MG63 (cell line): ENCODE data around the gene FLYWCH1. TPM values are rescaled to one million over a fixed set of nuclear protein-coding genes. Genes with fewer than 3 reads are reported as not detected.
"Not testable (repeated sequence)": the region's sequence is repeated elsewhere in the genome, so short reads cannot be mapped to it uniquely, and the experiment has no call there.

Source experiments
- DNase-seq: peaks from one replicate; pipeline ENCODE4 v3.0.0-alpha.2; 2020
- H3K27me3 ChIP-seq: fragments of 250-450 bp; sonication (Bioruptor Pico); 2 replicates; pipeline ENCODE4 v1.5.1; 2020; ENCODE audit warnings: mild to moderate bottlenecking, moderate library complexity
- H3K36me3 ChIP-seq: fragments of 250-450 bp; sonication (Bioruptor Pico); 2 replicates; pipeline ENCODE4 v1.5.1; 2020; ENCODE audit warnings: mild to moderate bottlenecking, moderate library complexity
- H3K4me3 ChIP-seq: fragments of 250-450 bp; sonication (Bioruptor Pico); 2 replicates; pipeline ENCODE4 v1.5.1; 2020; ENCODE audit warnings: mild to moderate bottlenecking, moderate library complexity
- H3K9me3 ChIP-seq: fragments of 250-450 bp; sonication (Bioruptor Pico); 2 replicates; pipeline ENCODE4 v1.5.1; 2020; ENCODE audit warnings: mild to moderate bottlenecking, moderate library complexity
- total RNA-seq: library from RNA; depleted of rRNA; stranded (reverse); fragments of >200 nt; shearing (Covaris generic); gene quantifications from 2 replicates; pipeline ENCODE4 v1.2.3, GENCODE V29; 2014; ENCODE audit warnings: low replicate concordance

The FLYWCH1 gene
- total RNA-seq, 1 experiment from 2014 or later = 112 TPM

GRCh38 chr16:2934450-2934849 lies 22.7 kb downstream of the FLYWCH1 start:
- DNase-seq = no peak
- no peaks in the 10 kb centered on the region for H3K9me3 ChIP-seq
- H3K4me3 ChIP-seq = no peak overlapping the region
- H3K27me3 ChIP-seq = no peaks in the 10 kb centered on the region
- peaks cover 72% of the 10 kb centered on the region for H3K36me3 ChIP-seq

GRCh38 chr16:2936436-2937011 lies 24.8 kb downstream of the FLYWCH1 start:
- peaks cover 72% of the 10 kb centered on the region for H3K36me3 ChIP-seq
- no peak overlapping the region for H3K4me3 ChIP-seq
- no peaks in the 10 kb centered on the region for H3K27me3 ChIP-seq
- no peak for DNase-seq
- H3K9me3 ChIP-seq = no peaks in the 10 kb centered on the region

- peaks cover 74% of the 10 kb centered on the region for H3K36me3 ChIP-seq
- H3K9me3 ChIP-seq = no peaks in the 10 kb centered on the region
- no peak overlapping the region for H3K4me3 ChIP-seq
- no peaks in the 10 kb centered on the region for H3K27me3 ChIP-seq
- DNase-seq = no peak
These were observed 25.4 kb downstream of the FLYWCH1 start for GRCh38 chr16:2937170-2937569.

- no peaks in the 10 kb centered on the region for H3K9me3 ChIP-seq
- H3K36me3 ChIP-seq = peaks cover 76% of the 10 kb centered on the region
- H3K4me3 ChIP-seq = no peak overlapping the region
- no peak for DNase-seq
- no peaks in the 10 kb centered on the region for H3K27me3 ChIP-seq
These were observed 26.5 kb downstream of the FLYWCH1 start for GRCh38 chr16:2938206-2938605.

- H3K36me3 ChIP-seq = peaks cover 78% of the 10 kb centered on the region
- H3K27me3 ChIP-seq = no peaks in the 10 kb centered on the region
- no peak overlapping the region for H3K4me3 ChIP-seq
- no peaks in the 10 kb centered on the region for H3K9me3 ChIP-seq
- DNase-seq = no peak
These were observed 28.2 kb downstream of the FLYWCH1 start for GRCh38 chr16:2939968-2940367.

GRCh38 chr16:2942045-2942444 lies 30.3 kb downstream of the FLYWCH1 start:
- Histone ChIP-seq H3K4me3 (no peak overlapping the region), H3K36me3 (peaks cover 76% of the 10 kb centered on the region), H3K9me3 (no peaks in the 10 kb centered on the region), H3K27me3 (no peaks in the 10 kb centered on the region)
- DNase-seq = no peak

GRCh38 chr16:2943716-2944115 lies 32.0 kb downstream of the FLYWCH1 start:
- DNase-seq, H3K9me3 ChIP-seq, H3K4me3 ChIP-seq, H3K27me3 ChIP-seq: not testable (repeated sequence)
- peaks cover 66% of the 10 kb centered on the region for H3K36me3 ChIP-seq

- Histone ChIP-seq H3K27me3 (no peaks in the 10 kb centered on the region), H3K36me3 (peaks cover 37% of the 10 kb centered on the region), H3K4me3 (no peak overlapping the region), H3K9me3 (no peaks in the 10 kb centered on the region)
- no peak for DNase-seq
These were observed 34.9 kb downstream of the FLYWCH1 start for GRCh38 chr16:2946649-2947048.

GRCh38 chr16:2948807-2949704 lies 37.3 kb downstream of the FLYWCH1 start:
- Histone ChIP-seq H3K9me3 (no peaks in the 10 kb centered on the region), H3K27me3 (no peaks in the 10 kb centered on the region), H3K36me3 (peaks cover 19% of the 10 kb centered on the region), H3K4me3 (no peak overlapping the region)
- DNase-seq = no peak

GRCh38 chr16:2949705-2950352 lies 38.1 kb downstream of the FLYWCH1 start:
- Histone ChIP-seq H3K4me3 (no peak overlapping the region), H3K36me3 (peaks cover 14% of the 10 kb centered on the region), H3K9me3 (no peaks in the 10 kb centered on the region), H3K27me3 (no peaks in the 10 kb centered on the region)
- DNase-seq = no peak

- DNase-seq = no peak
- Histone ChIP-seq H3K27me3 (no peaks in the 10 kb centered on the region), H3K4me3 (no peak overlapping the region), H3K9me3 (no peaks in the 10 kb centered on the region), H3K36me3 (peaks cover 11% of the 10 kb centered on the region)
These were observed 38.6 kb downstream of the FLYWCH1 start for GRCh38 chr16:2950353-2950724.

GRCh38 chr16:2950773-2951172 lies 39.0 kb downstream of the FLYWCH1 start:
- H3K9me3 ChIP-seq = no peaks in the 10 kb centered on the region
- peaks cover 11% of the 10 kb centered on the region for H3K36me3 ChIP-seq
- DNase-seq = no peak
- no peaks in the 10 kb centered on the region for H3K27me3 ChIP-seq
- no peak overlapping the region for H3K4me3 ChIP-seq

GRCh38 chr16:2952679-2953078 lies 40.9 kb downstream of the FLYWCH1 start:
- H3K4me3 ChIP-seq = no peak overlapping the region
- no peaks in the 10 kb centered on the region for H3K27me3 ChIP-seq
- no peaks in the 10 kb centered on the region for H3K9me3 ChIP-seq
- no peaks in the 10 kb centered on the region for H3K36me3 ChIP-seq
- no peak for DNase-seq

- H3K4me3 ChIP-seq = no peak overlapping the region
- H3K9me3 ChIP-seq = no peaks in the 10 kb centered on the region
- DNase-seq = no peak
- H3K36me3 ChIP-seq = no peaks in the 10 kb centered on the region
- H3K27me3 ChIP-seq = no peaks in the 10 kb centered on the region
These were observed 42.2 kb downstream of the FLYWCH1 start for GRCh38 chr16:2953706-2954627.

- H3K4me3 ChIP-seq = no peak overlapping the region
- H3K27me3 ChIP-seq = peaks cover 5% of the 10 kb centered on the region
- H3K36me3 ChIP-seq = no peaks in the 10 kb centered on the region
- no peaks in the 10 kb centered on the region for H3K9me3 ChIP-seq
- DNase-seq = no peak
These were observed 43.1 kb downstream of the FLYWCH1 start for GRCh38 chr16:2954656-2955381.

GRCh38 chr16:2955438-2955778 lies 43.7 kb downstream of the FLYWCH1 start:
- H3K36me3 ChIP-seq = no peaks in the 10 kb centered on the region
- H3K4me3 ChIP-seq = no peak overlapping the region
- DNase-seq = no peak
- H3K27me3 ChIP-seq = peaks cover 9% of the 10 kb centered on the region
- H3K9me3 ChIP-seq = no peaks in the 10 kb centered on the region
